ENCODE results near the gene ZGPAT. TPM values are rescaled to one million over a fixed set of nuclear protein-coding genes. Genes with fewer than 3 reads are reported as not detected.
"Not testable (repeated sequence)": the region's sequence is repeated elsewhere in the genome, so short reads cannot be mapped to it uniquely, and the experiment has no call there.

Gene ZGPAT
- 17.8 TPM for polyA plus RNA-seq (ENCODE audit: insufficient read length)
- long read RNA-seq, donor 1, transcript ZGPAT-202 (7 exons, 1,871 nt), result major isoform, 6 of 9 reads
- long read RNA-seq, donor 1, partial matches to known transcripts, result 0 of 9 reads
- long read RNA-seq, donor 1, other reads (novel, unspliced or antisense), result 0 of 9 reads
- long read RNA-seq, donor 2, partial matches to known transcripts, result 5 of 7 reads
- long read RNA-seq, donor 2, other reads (novel, unspliced or antisense), result 0 of 7 reads
- long read RNA-seq, donor 3, partial matches to known transcripts, result 0 of 2 reads
- long read RNA-seq, donor 3, other reads (novel, unspliced or antisense), result 0 of 2 reads
- long read RNA-seq, donor 4, result 0 reads
- long read RNA-seq, donor 5, transcript ZGPAT-202 (7 exons, 1,871 nt), result major isoform, 7 of 38 reads
- long read RNA-seq, donor 5, partial matches to known transcripts, result 0 of 38 reads
- long read RNA-seq, donor 5, other reads (novel, unspliced or antisense), result 31 of 38 reads
- long read RNA-seq, donor 6, partial matches to known transcripts, result 0 of 5 reads
- long read RNA-seq, donor 6, other reads (novel, unspliced or antisense), result 0 of 5 reads
- long read RNA-seq, donor 7, partial matches to known transcripts, result 13 of 20 reads
- long read RNA-seq, donor 7, other reads (novel, unspliced or antisense), result 0 of 20 reads
- long read RNA-seq, donor 8, result 0 reads

DNA sequence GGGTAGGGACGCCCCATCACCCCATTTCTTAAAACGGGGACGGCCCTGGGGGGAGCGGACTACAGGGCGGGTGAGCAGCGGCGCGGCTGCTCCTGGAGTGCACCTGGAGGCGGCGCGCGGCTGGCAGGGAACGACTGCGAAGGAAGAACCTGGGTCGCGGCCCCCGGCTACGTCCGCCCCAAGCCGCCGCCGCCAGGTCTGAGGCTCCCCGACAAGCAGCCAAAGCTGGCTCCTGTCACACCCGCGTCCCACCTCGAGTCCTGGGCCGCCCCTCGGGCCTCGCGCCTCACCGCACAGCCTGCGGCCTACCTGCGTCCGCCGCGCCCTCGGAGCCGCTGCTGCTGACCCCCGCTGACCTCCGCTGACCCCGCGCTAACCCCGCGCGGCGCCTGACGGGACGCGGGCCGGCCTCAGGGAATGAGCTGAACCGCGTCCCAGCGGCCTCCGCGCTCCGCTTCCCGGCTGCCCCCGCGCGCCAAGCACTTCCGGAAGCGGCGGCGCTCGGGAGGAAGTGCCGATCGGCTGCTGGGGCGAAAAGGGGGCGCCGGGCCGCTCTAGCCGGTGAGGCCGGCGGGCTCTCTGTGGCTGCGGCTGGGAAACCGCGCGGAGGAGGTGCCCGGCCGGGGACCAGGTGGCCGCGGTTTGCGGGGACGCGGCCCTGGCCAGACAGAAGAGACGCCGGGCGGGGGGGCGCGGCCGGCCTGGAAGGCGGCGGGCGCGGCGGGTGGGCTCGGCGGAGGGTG is at the start of gene ZGPAT, which contains the start of gene ARFRP1:
Gene ZGPAT, plus strand, starts transcription at position 482 of the 743 bp plus-strand sequence. CDS start 542 bp downstream, outside the sequence.
Gene ARFRP1, minus strand, starts transcription at position 419 of the 743 bp plus-strand sequence. CDS start 885 bp downstream, outside the sequence.
- DNase-seq, result peak; percentile 86

- DNase-seq, result no peak
These were observed 49.1 kb upstream of the ZGPAT start for GRCh38 chr20:63658749-63659187.

DNA sequence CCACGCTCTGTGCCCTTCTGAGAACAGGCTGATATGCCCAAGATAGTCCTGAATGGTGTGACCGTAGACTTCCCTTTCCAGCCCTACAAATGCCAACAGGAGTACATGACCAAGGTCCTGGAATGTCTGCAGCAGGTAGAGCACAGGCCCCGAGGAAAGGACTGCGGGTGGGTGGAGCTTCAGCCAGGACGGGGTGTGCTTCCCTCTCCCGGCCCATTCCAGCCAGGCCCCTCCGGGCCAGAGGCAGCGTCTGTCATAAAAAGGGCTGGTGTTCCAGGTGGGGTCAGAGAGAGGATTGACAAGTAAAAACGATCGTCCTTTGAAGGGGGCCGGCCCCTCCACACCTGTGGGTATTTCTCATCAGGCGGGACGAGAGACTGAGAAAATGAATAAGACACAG is 48.5 kb upstream of the ZGPAT start:
- DNase-seq, result no peak

- DNase-seq, result not testable (repeated sequence)
These were observed 47.7 kb upstream of the ZGPAT start for GRCh38 chr20:63660174-63660573.

DNA sequence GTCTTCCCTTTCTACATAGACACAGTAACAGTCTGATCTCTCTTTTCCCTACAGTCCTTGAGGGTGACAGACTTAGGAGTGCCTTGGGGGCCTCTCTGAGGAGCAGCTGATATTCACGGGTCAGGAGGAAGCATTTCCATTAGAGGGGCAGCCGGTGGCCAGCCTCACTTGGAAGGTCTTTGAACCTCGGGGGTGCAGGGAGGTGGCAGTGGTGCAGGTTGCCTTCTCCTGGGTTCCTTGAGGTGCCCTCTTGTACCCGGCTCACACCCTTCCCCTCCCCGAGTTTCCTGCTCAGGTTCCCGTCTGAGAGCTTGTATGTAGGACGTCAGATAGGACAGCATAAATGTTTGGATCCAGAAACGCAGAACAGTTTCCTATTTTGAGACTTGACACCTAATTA is 47.2 kb upstream of the ZGPAT start:
- DNase-seq, result no peak

GRCh38 chr20:63661108-63661507 is 46.7 kb upstream of the ZGPAT start:
- no peak for DNase-seq

GRCh38 chr20:63661959-63662812 is 45.7 kb upstream of the ZGPAT start:
- no peak for DNase-seq

DNA sequence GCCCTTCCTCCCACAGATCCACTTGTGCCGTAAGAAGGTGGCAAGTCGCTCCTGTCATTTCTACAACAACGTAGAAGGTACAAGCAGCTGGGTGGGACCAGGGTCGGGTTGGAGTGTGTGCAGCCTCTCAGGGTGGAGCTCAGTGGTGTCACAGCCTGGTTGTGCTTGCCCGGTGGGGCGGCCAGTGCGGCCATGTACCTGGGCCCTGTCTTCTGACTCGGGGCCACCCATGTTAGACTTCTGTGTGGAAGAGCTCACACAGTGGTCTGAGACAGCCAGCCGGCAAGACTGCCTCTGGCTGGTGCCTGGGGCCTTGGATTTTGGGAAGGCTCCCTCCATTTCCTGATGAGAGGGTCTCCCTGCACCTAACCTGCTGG is 45.0 kb upstream of the ZGPAT start:
- no peak for DNase-seq

GRCh38 chr20:63663332-63664066 is 44.3 kb upstream of the ZGPAT start:
- DNase-seq, result no peak

GRCh38 chr20:63664143-63664851 is 43.5 kb upstream of the ZGPAT start:
- no peak for DNase-seq

DNA sequence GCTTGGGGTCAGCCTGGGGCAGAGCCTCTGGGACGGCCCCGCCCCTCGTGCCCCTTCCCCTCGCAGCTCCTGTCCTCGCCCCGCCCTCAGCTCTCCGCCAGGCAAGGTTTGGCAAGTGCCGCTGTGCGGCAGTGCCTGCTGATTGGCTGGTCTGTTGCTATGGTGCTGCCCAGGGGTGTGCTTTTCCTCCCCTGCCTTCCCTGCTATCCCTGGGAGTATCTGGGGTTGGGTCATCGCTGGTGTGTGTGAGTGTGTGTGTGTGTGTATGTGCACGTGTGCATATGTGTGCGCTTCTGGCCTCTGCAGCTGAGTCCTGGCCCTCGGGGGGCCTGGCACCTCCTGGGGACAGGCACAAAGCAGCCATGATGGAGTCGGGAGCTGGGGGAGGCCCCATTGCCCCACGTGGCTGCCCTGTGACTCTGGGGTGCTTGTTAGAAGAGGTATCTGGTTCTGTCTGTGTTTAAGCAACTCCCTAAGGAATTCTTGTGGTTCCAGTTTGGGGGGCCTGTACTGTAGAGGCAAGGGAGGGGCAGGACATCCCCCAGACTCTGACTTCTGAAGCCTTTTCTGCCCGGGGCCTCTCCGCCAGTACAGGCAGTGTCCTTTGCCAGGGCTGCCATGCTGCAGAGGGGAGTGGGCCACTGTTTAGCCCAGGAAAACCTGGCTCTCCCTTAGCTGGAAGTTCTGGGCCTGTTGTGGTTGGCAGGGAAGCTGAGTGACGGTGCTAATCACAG is 42.8 kb upstream of the ZGPAT start:
- no peak for DNase-seq

DNA sequence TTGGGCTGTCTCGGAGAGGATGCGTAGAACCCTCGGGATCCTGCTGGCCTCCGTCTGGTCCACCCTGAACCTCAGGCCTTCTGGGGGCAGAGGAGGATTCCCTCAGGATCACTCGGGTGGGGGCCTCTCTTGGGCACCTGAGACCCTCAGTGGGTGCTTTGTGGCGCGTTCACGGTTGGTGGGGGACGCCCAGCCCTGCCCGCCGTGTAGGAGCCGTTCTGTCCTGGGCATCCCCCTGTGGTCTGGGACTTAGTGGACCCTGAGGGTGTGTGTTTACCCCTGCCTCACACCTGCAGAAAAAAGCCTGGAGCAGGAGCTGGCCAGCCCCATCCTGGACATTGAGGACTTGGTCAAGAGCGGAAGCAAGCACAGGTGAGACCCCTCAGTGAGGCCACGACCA is 42.1 kb upstream of the ZGPAT start:
- no peak for DNase-seq

DNA sequence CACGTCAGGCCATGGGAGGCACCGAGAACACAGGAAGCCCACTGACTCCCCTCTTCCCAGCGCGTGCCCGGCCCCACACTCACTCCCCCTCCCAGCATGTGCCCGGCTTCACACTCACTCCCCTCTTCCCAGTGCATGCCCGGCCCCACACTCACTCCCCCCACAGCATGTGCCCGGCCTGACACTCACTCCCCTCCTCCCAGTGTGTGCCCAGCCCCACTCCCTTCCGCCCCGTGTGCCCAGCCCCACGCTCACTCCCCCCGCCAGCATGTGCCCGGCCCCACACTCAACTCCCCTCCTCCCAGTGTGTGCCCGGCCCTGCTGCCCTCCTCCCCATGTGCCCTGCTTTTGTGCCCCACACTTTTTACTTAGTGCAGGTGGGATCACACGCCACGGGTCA is 40.0 kb upstream of the ZGPAT start:
- DNase-seq, result no peak

GRCh38 chr20:63668351-63668750 is 39.5 kb upstream of the ZGPAT start:
- no peak for DNase-seq

GRCh38 chr20:63671695-63672094 is 36.1 kb upstream of the ZGPAT start:
- not testable (repeated sequence) for DNase-seq

GRCh38 chr20:63672666-63673065 is 35.2 kb upstream of the ZGPAT start:
- no peak for DNase-seq

GRCh38 chr20:63673951-63674350 is 33.9 kb upstream of the ZGPAT start:
- no peak for DNase-seq

- no peak for DNase-seq
These were observed 32.0 kb upstream of the ZGPAT start for GRCh38 chr20:63675681-63676368.

- no peak for DNase-seq
These were observed 29.8 kb upstream of the ZGPAT start for GRCh38 chr20:63678071-63678470.

All from left kidney (tissue), 8 donors.